Measurements from ENCODE around the gene CDC27. TPM values are rescaled to one million over a fixed set of nuclear protein-coding genes. Genes with fewer than 3 reads are reported as not detected.
"Not testable (repeated sequence)": the region's sequence is repeated elsewhere in the genome, so short reads cannot be mapped to it uniquely, and the experiment has no call there.

The CDC27 gene
- total RNA-seq, 2 experiments from 2014 or later, result 52.5 to 52.8 TPM

GRCh38 chr17:47220531-47220999 lies 31.5 kb upstream of the CDC27 start:
- H3K36me3 Mint-ChIP-seq (ENCODE audit: low read depth), result no peaks in the 10 kb centered on the region
- intact Hi-C loops (cut with DNase I, micrococcal nuclease), result no loop called here
- H3K27ac Mint-ChIP-seq, result no peak overlapping the region
- H3K4me1 Mint-ChIP-seq (ENCODE audit: low read depth), result peaks cover 37% of the 10 kb centered on the region
- no peaks in the 10 kb centered on the region for H3K27me3 Mint-ChIP-seq
- no peaks in the 10 kb centered on the region for H3K9me3 Mint-ChIP-seq
- H3K4me1 ChIP-seq (ENCODE audit: insufficient read depth, low read length), result peaks cover 51% of the 10 kb centered on the region
- H3K4me3 Mint-ChIP-seq, result no peak overlapping the region
- no peaks in the 10 kb centered on the region for H3K9me3 ChIP-seq (ENCODE audit: control insufficient read depth in 1 of 2, insufficient read depth in 1 of 2, low read length in 2 of 2)
- ATAC-seq (ENCODE audit: poor library complexity), result peak; percentile 37
- POLR2A ChIA-PET, result interaction anchor here (4.5 kb wide), 1 partner anchor 15 kb away, joined by 35 read pairs; no protein-coding TSS in a partner anchor
- H3K4me3 ChIP-seq (ENCODE audit: low read length), result no peak overlapping the region
- H3K36me3 ChIP-seq (ENCODE audit: insufficient read depth, low read length), result no peaks in the 10 kb centered on the region
- no peaks in the 10 kb centered on the region for H3K27me3 ChIP-seq (ENCODE audit: control insufficient read depth in 1 of 2, insufficient read depth in 2 of 2, low read length in 2 of 2)
- CTCF ChIA-PET, result interaction anchor here (0.6 kb wide), 1 partner anchor 326 kb away, joined by 3 read pairs; no protein-coding TSS in a partner anchor
- no peak for TF ChIP-seq CTCF (IDR thresholded peaks at IDR 0.05)
- peak in 3 of 14 experiments; percentile 7 to 68 (median 32) for DNase-seq
- no peak overlapping the region for H3K27ac ChIP-seq (ENCODE audit: low read depth in 1 of 2, low read length in 2 of 2)

GRCh38 chr17:47219621-47220475 lies 30.8 kb upstream of the CDC27 start:
- Histone ChIP-seq H3K4me1 (ENCODE audit: insufficient read depth, low read length) (peaks cover 51% of the 10 kb centered on the region), H3K4me3 (ENCODE audit: low read length) (no peak overlapping the region), H3K27me3 (ENCODE audit: control insufficient read depth in 1 of 2, insufficient read depth in 2 of 2, low read length in 2 of 2) (no peaks in the 10 kb centered on the region), H3K27ac (ENCODE audit: low read depth in 1 of 2, low read length in 2 of 2) (peak overlapping the region in 1 of 2 donors; percentile 11), H3K9me3 (ENCODE audit: control insufficient read depth in 1 of 2, insufficient read depth in 1 of 2, low read length in 2 of 2) (no peaks in the 10 kb centered on the region), H3K36me3 (ENCODE audit: insufficient read depth, low read length) (no peaks in the 10 kb centered on the region)
- H3K27me3 Mint-ChIP-seq, result no peaks in the 10 kb centered on the region
- ChIA-PET CTCF (no interaction called here), POLR2A (interaction anchor here (4.5 kb wide), 1 partner anchor 14 kb away, joined by 35 read pairs; no protein-coding TSS in a partner anchor)
- ATAC-seq (ENCODE audit: poor library complexity) (no peak), DNase-seq (no peak)
- H3K9me3 Mint-ChIP-seq, result no peaks in the 10 kb centered on the region
- no peak overlapping the region for H3K27ac Mint-ChIP-seq
- intact Hi-C loops (cut with DNase I, micrococcal nuclease), result no loop called here
- peaks cover 37% of the 10 kb centered on the region for H3K4me1 Mint-ChIP-seq (ENCODE audit: low read depth)
- no peak for TF ChIP-seq CTCF (IDR thresholded peaks at IDR 0.05)
- no peaks in the 10 kb centered on the region for H3K36me3 Mint-ChIP-seq (ENCODE audit: low read depth)
- H3K4me3 Mint-ChIP-seq, result no peak overlapping the region

GRCh38 chr17:47218896-47219430 lies 29.9 kb upstream of the CDC27 start:
- Mint-ChIP-seq H3K4me3 (no peak overlapping the region), H3K9me3 (no peaks in the 10 kb centered on the region), H3K4me1 (ENCODE audit: low read depth) (peaks cover 37% of the 10 kb centered on the region), H3K27me3 (no peaks in the 10 kb centered on the region), H3K36me3 (ENCODE audit: low read depth) (no peaks in the 10 kb centered on the region), H3K27ac (no peak overlapping the region)
- H3K27me3 ChIP-seq (ENCODE audit: control insufficient read depth in 1 of 2, insufficient read depth in 2 of 2, low read length in 2 of 2), result no peaks in the 10 kb centered on the region
- TF ChIP-seq CTCF (IDR thresholded peaks at IDR 0.05), result no peak
- DNase-seq (no peak), ATAC-seq (ENCODE audit: poor library complexity) (no peak)
- peaks cover 51% of the 10 kb centered on the region for H3K4me1 ChIP-seq (ENCODE audit: insufficient read depth, low read length)
- H3K36me3 ChIP-seq (ENCODE audit: insufficient read depth, low read length), result no peaks in the 10 kb centered on the region
- POLR2A ChIA-PET, result interaction anchor here (1.0 to 4.5 kb wide), 2 partner anchors 13 to 29 kb away, joined by 3 to 35 read pairs; no protein-coding TSS in a partner anchor
- no peak overlapping the region for H3K27ac ChIP-seq (ENCODE audit: low read depth in 1 of 2, low read length in 2 of 2)
- no peaks in the 10 kb centered on the region for H3K9me3 ChIP-seq (ENCODE audit: control insufficient read depth in 1 of 2, insufficient read depth in 1 of 2, low read length in 2 of 2)
- H3K4me3 ChIP-seq (ENCODE audit: low read length), result no peak overlapping the region
- CTCF ChIA-PET, result no interaction called here
- intact Hi-C loops (cut with DNase I, micrococcal nuclease), result no loop called here

- CTCF ChIA-PET, result interaction anchor here (1.6 kb wide), 1 partner anchor 11 kb away, joined by 3 read pairs; no protein-coding TSS in a partner anchor
These were observed 28.2 kb upstream of the CDC27 start for GRCh38 chr17:47217279-47217678.

More at GRCh38 chr17:47217279-47217678, 28.2 kb upstream of the CDC27 start:
- ATAC-seq (ENCODE audit: poor library complexity) (peak; percentile 94), DNase-seq (peak in 3 of 14 experiments; percentile 52 to 79 (median 63))
- not testable (repeated sequence) for H3K27me3 ChIP-seq (ENCODE audit: control insufficient read depth in 1 of 2, insufficient read depth in 2 of 2, low read length in 2 of 2); H3K27me3 Mint-ChIP-seq; H3K27ac ChIP-seq (ENCODE audit: low read depth in 1 of 2, low read length in 2 of 2); H3K4me3 ChIP-seq (ENCODE audit: low read length); H3K36me3 Mint-ChIP-seq (ENCODE audit: low read depth); H3K36me3 ChIP-seq (ENCODE audit: insufficient read depth, low read length); H3K9me3 Mint-ChIP-seq; H3K4me3 Mint-ChIP-seq; H3K9me3 ChIP-seq (ENCODE audit: control insufficient read depth in 1 of 2, insufficient read depth in 1 of 2, low read length in 2 of 2)
- intact Hi-C loops (cut with DNase I, micrococcal nuclease), result loop anchor here in 1 of 2 experiments (1.0 kb wide), 1 partner anchor 12 kb away; no protein-coding TSS in a partner anchor
- Mint-ChIP-seq H3K27ac (peak overlapping the region; percentile 43), H3K4me1 (ENCODE audit: low read depth) (peaks cover 37% of the 10 kb centered on the region)
- peaks cover 51% of the 10 kb centered on the region for H3K4me1 ChIP-seq (ENCODE audit: insufficient read depth, low read length)
- POLR2A ChIA-PET, result interaction anchor here (4.5 kb wide), 1 partner anchor 12 kb away, joined by 35 read pairs; no protein-coding TSS in a partner anchor

All from CD4-positive, alpha-beta T cell (primary cell).